IPS-NIHi7 (cell line): ENCODE measurements around the gene FARP1.
"Not testable (repeated sequence)": the region's sequence is repeated elsewhere in the genome, so short reads cannot be mapped to it uniquely, and the experiment has no call there.

ENCODE experiments used
- DNase-seq: peaks from one replicate; pipeline ENCODE4 v3.0.0; 2012; ENCODE audit warnings: mixed read lengths; ENCODE audit errors: extremely low spot score

Gene FARP1

DNA sequence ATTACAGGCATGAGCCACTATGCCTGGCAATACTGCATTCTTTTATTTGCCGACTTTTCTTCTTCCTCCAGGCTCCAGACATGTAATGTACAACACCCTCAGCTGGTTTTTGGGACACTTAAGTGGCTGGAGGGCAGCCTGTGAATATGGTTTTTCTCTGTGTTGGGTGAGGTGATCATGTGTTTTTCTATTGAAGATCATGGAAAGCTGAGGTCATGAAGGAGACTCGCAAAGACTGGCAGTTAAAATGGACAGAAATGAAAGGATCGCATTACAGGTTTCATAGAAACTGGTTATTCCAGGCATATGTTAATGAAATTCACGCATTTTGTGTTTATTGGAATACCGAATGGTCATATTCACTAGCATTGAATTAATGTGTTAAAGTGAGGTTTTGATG lies 119.4 kb downstream of the FARP1 start:
- no peak for DNase-seq

- DNase-seq, result no peak
Measured at GRCh38 chr13:98263841-98264240, 120.9 kb downstream of the FARP1 start.

DNA sequence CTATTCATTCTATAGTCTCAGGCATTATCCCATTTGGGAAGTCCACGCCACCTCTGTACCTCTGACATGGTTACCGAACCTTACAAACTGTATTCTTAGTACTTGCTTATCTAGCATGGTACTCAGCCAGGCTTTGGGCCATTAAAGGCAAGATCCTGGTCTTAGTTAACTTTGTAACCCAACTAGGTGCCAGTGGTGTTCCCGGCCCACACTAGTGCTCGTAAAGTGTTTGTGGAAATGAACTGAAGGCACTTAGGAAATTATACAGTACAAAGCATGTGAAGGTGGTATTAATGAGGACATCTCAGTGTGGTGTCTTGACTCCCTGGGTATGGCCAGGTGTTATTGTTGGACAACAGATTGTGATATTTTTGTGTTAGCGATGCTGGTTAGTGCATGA lies 122.0 kb downstream of the FARP1 start:
- no peak for DNase-seq

GRCh38 chr13:98265692-98266551 lies 123.0 kb downstream of the FARP1 start:
- no peak for DNase-seq

DNA sequence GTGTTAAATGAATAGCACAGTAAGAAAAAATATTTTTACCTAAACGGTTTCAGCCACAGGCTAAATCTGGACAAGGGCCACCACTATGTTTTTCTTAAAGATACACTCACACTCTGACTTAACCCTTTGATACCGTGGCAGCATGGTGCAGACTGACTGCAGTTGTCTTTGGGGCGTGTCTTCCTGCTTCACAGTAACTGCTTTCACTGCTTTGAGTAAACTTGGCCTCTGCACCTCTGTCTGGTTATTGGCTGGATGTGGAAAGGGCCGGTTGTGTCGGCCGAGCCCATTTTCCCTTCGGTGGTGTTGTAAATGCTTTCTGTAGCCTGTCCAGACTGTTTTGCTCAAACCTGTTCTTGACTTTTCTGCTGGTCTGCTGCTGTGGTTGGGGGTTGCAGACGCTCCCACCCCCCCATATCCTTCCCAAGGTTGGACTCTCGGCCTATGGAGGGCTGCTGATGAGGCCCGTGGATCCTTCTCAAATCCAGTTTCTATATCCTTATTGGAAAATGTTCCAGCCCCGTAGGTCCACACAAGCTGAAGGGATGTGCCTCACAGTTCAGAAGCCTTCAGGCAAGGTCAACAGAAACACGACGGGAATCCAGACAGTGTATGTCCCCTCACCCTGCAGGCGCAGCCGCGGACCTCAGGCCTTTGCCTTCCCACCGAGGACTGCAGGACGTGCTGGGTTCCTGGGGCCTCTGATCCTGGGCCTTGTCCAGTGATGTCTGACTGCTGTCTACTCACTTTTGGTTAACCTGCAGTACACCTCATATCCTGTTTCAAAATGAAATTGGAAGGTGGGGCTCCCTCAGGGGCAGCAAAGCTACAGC lies 124.4 kb downstream of the FARP1 start:
- DNase-seq, result no peak

DNA sequence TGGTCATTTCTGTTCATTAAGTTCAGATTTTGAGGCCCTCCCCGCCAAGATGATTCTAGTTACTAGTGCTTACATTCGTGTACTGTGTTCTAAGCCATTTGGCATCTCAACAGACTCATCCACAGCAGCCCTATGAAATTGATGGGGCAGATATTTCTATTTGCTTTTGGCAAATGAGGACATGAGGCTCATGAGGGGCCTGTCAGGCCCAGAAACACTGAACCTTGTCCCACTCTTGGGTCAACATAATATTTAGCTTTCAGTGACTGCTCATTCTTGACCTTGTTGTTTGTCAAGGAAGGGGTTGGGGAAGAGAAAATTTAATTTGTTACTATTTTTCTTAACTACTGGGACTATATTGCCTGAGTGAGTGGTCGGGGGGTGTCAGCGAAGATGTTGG lies 126.5 kb downstream of the FARP1 start:
- DNase-seq, result no peak

DNA sequence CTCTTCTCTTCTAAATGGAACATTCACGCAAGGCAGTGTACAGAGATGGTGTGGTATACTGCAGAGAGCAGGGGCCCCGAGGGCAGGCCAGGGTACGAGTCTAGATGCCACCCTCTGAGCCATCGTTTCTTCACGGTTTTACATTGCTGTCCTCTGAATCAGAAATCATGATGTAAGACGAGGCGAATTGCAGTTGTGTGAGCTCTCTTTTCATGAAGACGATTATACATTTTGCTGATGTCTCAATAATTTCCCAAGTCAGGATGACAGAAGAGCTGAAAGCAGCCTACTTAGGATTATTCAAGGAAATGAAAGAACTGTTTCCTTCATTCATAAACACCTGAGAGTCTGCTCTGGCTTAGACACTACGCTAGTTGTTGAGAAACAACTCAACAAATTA lies 127.9 kb downstream of the FARP1 start:
- no peak for DNase-seq

GRCh38 chr13:98271646-98272045 lies 128.8 kb downstream of the FARP1 start:
- not testable (repeated sequence) for DNase-seq

DNA sequence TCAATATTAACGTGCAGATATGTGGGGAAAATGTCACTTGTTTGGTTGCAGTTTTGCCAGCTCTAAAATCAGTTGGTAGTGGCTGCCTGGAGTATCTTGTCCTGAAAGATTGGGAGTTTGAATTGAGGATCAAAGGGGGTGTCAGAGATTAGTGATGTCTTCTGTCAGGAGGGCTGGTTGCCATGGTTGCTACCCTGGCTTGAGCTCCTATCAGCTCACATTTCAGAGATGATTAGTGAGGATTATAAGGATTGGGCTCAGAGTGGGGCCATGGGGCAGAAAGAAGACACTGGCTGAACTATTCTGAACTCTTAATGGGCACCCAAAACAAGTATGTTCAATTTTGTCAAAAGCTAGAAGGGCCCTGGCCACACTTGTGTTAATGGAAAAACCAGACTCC lies 129.7 kb downstream of the FARP1 start:
- DNase-seq, result no peak

- no peak for DNase-seq
Measured at GRCh38 chr13:98273067-98273823, 130.4 kb downstream of the FARP1 start.

GRCh38 chr13:98273824-98274742 lies 131.2 kb downstream of the FARP1 start:
- DNase-seq, result peak; percentile 47

- no peak for DNase-seq
Measured at GRCh38 chr13:98274921-98275487, 132.1 kb downstream of the FARP1 start.

GRCh38 chr13:98275681-98276171 lies 132.8 kb downstream of the FARP1 start:
- DNase-seq, result no peak

- DNase-seq, result no peak
Measured at GRCh38 chr13:98276486-98276885, 133.6 kb downstream of the FARP1 start.

GRCh38 chr13:98278068-98278724 lies 135.3 kb downstream of the FARP1 start:
- no peak for DNase-seq

GRCh38 chr13:98279473-98280175 lies 136.7 kb downstream of the FARP1 start:
- DNase-seq, result no peak

- DNase-seq, result no peak
Measured at GRCh38 chr13:98280176-98280510, 137.2 kb downstream of the FARP1 start.

- DNase-seq, result no peak
Measured at GRCh38 chr13:98284679-98285078, 141.8 kb downstream of the FARP1 start.

DNA sequence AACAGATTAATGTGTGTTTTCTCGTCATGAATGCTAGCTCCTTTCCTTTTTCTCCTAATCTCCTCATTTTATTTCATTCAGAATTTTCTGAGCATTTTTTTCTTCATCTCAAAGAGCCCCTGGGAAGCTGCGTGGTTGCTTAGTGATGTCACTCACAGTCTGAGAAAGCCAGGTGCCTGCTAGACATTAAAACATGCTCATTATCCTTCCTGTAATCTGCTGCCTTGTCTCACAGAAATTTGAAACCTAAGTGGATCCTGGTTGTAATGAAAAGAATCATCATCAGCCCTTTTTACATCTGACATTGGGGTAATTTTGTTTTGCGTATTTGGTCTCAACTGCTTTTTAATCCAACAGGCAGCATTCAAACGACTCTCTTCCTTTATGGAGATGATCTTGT lies 142.4 kb downstream of the FARP1 start:
- no peak for DNase-seq
